Sigmoid colon (tissue), 7 donors: ENCODE results near the gene MAFF. TPM values are rescaled to one million over a fixed set of nuclear protein-coding genes. Genes with fewer than 3 reads are reported as not detected.

Experiments
- DNase-seq: peaks from one replicate; pipeline ENCODE4 v3.0.0-alpha.2; 2019
- H3K27ac ChIP-seq, 4 donors: fragments of 200-600 bp; sonication (generic); one replicate each; pipeline ENCODE4 v1.5.1; 2016 to 2019; ENCODE audit warnings: mild to moderate bottlenecking in 1 of 4
- H3K27me3 ChIP-seq, 3 donors: fragments of 200-600 bp; sonication (generic); one replicate each; pipeline ENCODE4 v1.5.1; 2019; ENCODE audit warnings: mild to moderate bottlenecking in 1 of 3
- H3K36me3 ChIP-seq, 4 donors: fragments of 200-600 bp; sonication (generic); one replicate each; pipeline ENCODE4 v1.5.1; 2016 to 2019
- H3K4me1 ChIP-seq, 4 donors: fragments of 200-600 bp; sonication (generic); one replicate each; pipeline ENCODE4 v1.5.1; 2017 to 2019
- H3K4me3 ChIP-seq, 4 donors: fragments of 200-600 bp; sonication (generic); one replicate each; pipeline ENCODE4 v1.5.1; 2017 to 2019; ENCODE audit warnings: mild to moderate bottlenecking in 2 of 4, moderate library complexity in 1 of 4
- H3K9me3 ChIP-seq, 4 donors: fragments of 200-600 bp in 3 of 4; sonication (generic) in 3 of 4; one replicate each; pipeline versions ENCODE4 v1.5.1 to v1.6.1; 2013 to 2019
- EP300 ChIP-seq, 4 donors: sonication (generic); formaldehyde crosslinking; IDR thresholded peaks; one replicate each; pipeline ENCODE4 v1.6.1; 2017; ENCODE audit warnings: antibody characterized with exemption in 4 of 4
- POLR2A ChIP-seq, 2 donors: fragments of 450-650 bp; IDR thresholded peaks; one replicate each; pipeline ENCODE4 v1.6.1; 2016; ENCODE audit warnings: antibody characterized with exemption in 2 of 2, mild to moderate bottlenecking in 2 of 2, moderate library complexity in 2 of 2
- POLR2AphosphoS5 ChIP-seq, 4 donors: sonication (generic); formaldehyde crosslinking; IDR thresholded peaks; one replicate each; pipeline ENCODE4 v1.6.1; 2017; ENCODE audit warnings: antibody characterized with exemption in 4 of 4
- WGBS, 2 donors: extraction: QIAGEN DNeasy Blood & Tissue Kit; methylation state at CpG; one replicate each; pipeline ENCODE4 v1.1.7; 2013; 5-methylcytosine and 5-hydroxymethylcytosine counted together
- intact Hi-C: fragments of 100-400 bp; cut with DNase I; formaldehyde crosslinking; loops from one replicate; pipeline ENCODE4 v1.15.1; 2023
- polyA plus RNA-seq, 3 donors: library from polyadenylated mRNA; stranded (reverse); fragments of 200-250 nt; gene quantifications; one replicate each; pipeline ENCODE4 v1.2.3, GENCODE V29; 2013
- total RNA-seq, 4 donors: library from RNA; depleted of rRNA; stranded (reverse); fragments of >200 nt; gene quantifications; one replicate each; pipeline ENCODE4 v1.1.0, GENCODE V29; 2016
- TF ChIP-seq, protein P1 (sequence below), 4 experiments: fragments of 450-650 bp in 3 of 4; fragments of 200-600 bp in 1 of 4; IDR thresholded peaks; one replicate each; pipeline ENCODE4 v1.5.1; 2016 to 2019; ENCODE audit warnings: antibody characterized with exemption in 4 of 4, mild to moderate bottlenecking in 3 of 4, moderate library complexity in 2 of 4
- donor health status: healthy with polysubstance abuse.
- donor health status: Bipolar disorder and iron deficiency.
- donor health status: healthy.

Gene MAFF
- total and polyA plus RNA-seq, 7 donors: 15.3 to 104 (median 33.4) TPM

DNA sequence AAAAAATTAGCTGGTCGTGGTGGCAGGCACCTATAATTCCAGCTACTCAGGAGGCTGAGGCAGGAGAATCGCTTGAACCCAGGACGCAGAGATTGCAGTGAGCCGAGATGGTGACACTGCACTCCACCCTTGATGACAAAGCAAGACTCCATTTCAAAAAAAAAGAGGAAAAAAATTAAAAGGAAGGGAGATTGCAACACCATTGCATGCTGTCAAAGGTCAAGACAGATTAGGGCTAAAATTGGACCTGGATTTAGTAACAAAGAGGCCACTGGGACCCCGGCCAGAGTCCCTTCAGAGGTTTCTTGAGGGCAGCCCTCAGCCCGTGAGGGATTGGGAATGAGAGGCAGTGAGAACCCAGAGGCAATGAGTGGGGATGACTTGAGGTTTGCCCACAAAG lies 8.2 kb upstream of the MAFF start:
- Histone ChIP-seq H3K4me3 (no peak overlapping the region), H3K27me3 (no peaks in the 10 kb centered on the region), H3K36me3 (no peaks in the 10 kb centered on the region), H3K9me3 (no peaks in the 10 kb centered on the region), H3K4me1 (peaks cover 0 to 13% (median 3%) of the 10 kb centered on the region in 4 donors), H3K27ac (no peak overlapping the region)
- intact Hi-C loops: no loop called here
- WGBS, 2 donors: 67 to 71% methylated on average over 6 of the region's 6 CpGs
- DNase-seq: no peak
- TF ChIP-seq POLR2AphosphoS5 (IDR thresholded peaks at IDR 0.05) (peak in 1 of 4 donors; percentile 22), POLR2A (IDR thresholded peaks at IDR 0.05) (no peak)
- TF ChIP-seq, protein P1, sequence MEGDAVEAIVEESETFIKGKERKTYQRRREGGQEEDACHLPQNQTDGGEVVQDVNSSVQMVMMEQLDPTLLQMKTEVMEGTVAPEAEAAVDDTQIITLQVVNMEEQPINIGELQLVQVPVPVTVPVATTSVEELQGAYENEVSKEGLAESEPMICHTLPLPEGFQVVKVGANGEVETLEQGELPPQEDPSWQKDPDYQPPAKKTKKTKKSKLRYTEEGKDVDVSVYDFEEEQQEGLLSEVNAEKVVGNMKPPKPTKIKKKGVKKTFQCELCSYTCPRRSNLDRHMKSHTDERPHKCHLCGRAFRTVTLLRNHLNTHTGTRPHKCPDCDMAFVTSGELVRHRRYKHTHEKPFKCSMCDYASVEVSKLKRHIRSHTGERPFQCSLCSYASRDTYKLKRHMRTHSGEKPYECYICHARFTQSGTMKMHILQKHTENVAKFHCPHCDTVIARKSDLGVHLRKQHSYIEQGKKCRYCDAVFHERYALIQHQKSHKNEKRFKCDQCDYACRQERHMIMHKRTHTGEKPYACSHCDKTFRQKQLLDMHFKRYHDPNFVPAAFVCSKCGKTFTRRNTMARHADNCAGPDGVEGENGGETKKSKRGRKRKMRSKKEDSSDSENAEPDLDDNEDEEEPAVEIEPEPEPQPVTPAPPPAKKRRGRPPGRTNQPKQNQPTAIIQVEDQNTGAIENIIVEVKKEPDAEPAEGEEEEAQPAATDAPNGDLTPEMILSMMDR (IDR thresholded peaks at IDR 0.05): no peak

DNA sequence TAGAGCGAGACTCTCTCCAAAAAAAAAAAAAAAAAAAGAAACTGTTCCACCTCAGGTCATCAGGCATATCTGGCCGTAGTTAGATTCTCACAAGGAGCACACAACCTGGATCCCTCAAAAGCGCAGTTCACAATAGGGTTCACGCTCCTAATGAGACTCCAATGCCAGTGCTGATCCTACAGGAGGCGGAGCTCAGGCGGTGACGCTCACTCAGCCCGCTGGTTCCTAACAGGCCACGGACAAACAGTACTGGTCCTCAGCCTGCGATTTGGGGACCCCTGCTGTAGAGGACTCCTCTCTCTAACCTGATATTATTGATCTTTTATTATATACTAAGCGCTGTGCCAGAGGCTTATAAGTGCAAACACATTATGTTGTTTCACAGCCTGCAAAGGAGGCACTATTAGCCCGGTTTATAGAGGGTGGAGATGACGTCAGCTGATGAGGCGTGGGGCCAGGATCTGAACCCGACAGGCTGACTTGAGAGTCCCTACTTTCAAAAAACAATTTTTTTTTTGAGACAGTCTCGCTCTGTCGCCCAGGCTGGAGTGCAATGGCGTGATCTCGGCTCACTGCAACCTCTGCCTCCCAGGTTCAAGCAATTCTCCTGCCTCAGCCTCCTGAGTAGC lies 4.9 kb upstream of the MAFF start:
- 18 to 65% methylated on average over 19 of the region's 19 CpGs for WGBS, 2 donors
- no peak overlapping the region for H3K27ac ChIP-seq
- intact Hi-C loops: no loop called here
- no peak overlapping the region for H3K4me3 ChIP-seq
- DNase-seq: no peak
- TF ChIP-seq POLR2AphosphoS5 (IDR thresholded peaks at IDR 0.05): no peak
- TF ChIP-seq EP300 (IDR thresholded peaks at IDR 0.05): no peak
- H3K9me3 ChIP-seq: no peaks in the 10 kb centered on the region
- H3K27me3 ChIP-seq: no peaks in the 10 kb centered on the region
- H3K36me3 ChIP-seq: no peaks in the 10 kb centered on the region
- peaks cover 0 to 13% (median 6%) of the 10 kb centered on the region in 4 donors for H3K4me1 ChIP-seq

DNA sequence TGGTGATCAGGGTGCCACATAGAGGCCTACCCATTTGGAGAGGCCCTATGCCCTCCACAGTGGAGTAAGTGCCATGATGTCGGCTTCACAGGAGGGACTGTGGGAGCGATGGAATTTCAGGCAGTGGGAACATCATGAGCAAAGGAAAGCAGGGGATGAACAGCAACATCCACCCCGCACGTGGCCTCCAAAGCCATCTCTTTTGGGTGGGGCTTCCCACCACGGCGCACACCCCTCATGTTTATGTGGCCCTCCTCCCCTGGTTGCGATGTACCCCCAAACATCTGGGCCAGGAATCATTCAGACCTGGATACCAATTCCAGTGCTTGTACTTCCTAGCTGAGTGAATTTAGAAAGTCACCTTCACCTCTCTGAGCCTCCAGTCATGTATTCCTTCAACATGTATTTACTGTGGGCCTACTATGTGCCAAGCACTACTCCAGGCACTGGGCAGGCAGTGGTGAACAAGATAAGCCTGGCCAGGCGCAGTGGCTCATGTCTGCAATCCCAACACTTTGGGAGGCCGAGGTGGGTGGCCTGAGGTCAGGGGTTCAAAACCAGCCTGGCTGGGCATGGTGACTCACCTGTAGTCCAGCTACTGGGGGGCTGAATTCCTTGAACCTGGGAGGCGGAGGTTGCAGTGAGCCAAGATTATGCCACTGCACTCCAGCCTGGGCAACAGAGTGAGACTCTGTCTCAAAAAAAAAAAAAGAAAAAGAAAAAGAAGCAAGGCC lies 1.8 kb upstream of the MAFF start:
- H3K27ac ChIP-seq: no peak overlapping the region
- TF ChIP-seq, protein P1 (IDR thresholded peaks at IDR 0.05): no peak
- no peak for TF ChIP-seq EP300 (IDR thresholded peaks at IDR 0.05)
- no peak for TF ChIP-seq POLR2A (IDR thresholded peaks at IDR 0.05)
- TF ChIP-seq POLR2AphosphoS5 (IDR thresholded peaks at IDR 0.05): no peak
- H3K27me3 ChIP-seq: no peaks in the 10 kb centered on the region
- 82 to 88% methylated on average over 10 of the region's 10 CpGs for WGBS, 2 donors
- DNase-seq: no peak
- no peaks in the 10 kb centered on the region for H3K36me3 ChIP-seq
- H3K4me1 ChIP-seq: peaks cover 0 to 30% (median 26%) of the 10 kb centered on the region in 4 donors
- intact Hi-C loops: loop anchor here (2.0 to 5.0 kb wide), 4 partner anchors 17 to 307 kb away; partner anchors contain the start of genes DDX17 and TMEM184B
- no peak overlapping the region for H3K4me3 ChIP-seq
- no peaks in the 10 kb centered on the region for H3K9me3 ChIP-seq

DNA sequence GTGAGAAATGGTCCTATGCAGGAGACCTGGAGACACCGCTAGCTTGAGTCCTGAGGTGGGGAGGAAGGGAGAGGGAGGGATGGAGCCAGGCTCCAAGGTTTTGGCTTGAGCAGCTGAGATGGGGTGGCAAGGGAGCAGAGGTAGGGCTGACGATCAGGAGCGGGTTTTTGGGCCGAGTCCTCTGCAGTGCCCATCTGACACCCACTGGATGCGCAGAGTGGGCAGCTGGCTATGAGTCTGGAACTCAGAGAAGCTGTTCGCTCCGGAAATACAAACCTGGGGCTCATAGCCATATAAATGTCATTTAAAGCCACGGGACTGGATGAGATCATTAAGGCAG lies 453 bp upstream of the MAFF start:
- Histone ChIP-seq H3K4me1 (peaks cover 0 to 41% (median 38%) of the 10 kb centered on the region in 4 donors), H3K4me3 (peak overlapping the region; percentile 17 to 92 (median 86)), H3K27ac (peak overlapping the region; percentile 97 to 100 (median 98)), H3K36me3 (no peaks in the 10 kb centered on the region), H3K27me3 (no peaks in the 10 kb centered on the region), H3K9me3 (no peaks in the 10 kb centered on the region)
- 12 to 29% methylated on average over 8 of the region's 8 CpGs for WGBS, 2 donors
- TF ChIP-seq EP300 (IDR thresholded peaks at IDR 0.05) (no peak), POLR2A (IDR thresholded peaks at IDR 0.05) (no peak), POLR2AphosphoS5 (IDR thresholded peaks at IDR 0.05) (no peak)
- TF ChIP-seq, protein P1 (IDR thresholded peaks at IDR 0.05): no peak
- intact Hi-C loops: loop anchor here (2.0 to 5.0 kb wide), 4 partner anchors 19 to 306 kb away; partner anchors contain the start of genes DDX17 and TMEM184B
- DNase-seq: no peak

DNA sequence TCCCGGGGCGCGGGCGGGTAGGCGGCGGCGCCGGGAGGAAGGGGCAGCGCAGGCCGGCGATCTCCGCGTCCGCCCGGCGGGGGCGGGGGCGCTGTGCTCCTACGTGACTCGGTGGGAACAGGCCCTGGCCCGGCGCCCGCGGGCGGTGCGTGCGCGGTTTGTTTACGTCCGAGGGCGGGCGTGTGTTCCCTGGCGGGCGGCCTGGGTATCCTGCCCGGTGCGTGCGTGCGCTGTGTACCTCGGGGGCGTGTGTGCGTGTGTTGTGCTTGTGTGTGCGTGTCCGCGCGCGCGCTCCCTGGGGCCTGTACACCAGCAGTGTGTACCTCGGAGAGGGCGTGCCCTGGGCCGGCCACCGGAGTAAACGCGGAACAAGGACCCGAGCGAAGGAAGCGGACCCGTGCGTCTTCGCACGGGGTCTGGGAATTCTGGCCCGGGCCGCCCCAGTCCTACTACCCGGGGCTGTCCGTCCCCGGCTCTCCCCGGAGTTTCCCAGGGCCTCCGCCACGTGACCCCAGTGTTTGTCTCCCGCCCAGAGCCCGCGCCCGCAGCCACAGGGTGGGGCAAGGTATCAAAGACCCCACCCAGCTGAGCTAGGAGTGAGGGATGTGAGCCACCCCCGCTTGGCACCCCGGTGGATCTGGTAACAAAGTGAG lies 769 bp downstream of the MAFF start:
- WGBS, 2 donors: 0 to 1% methylated on average over 74 of the region's 74 CpGs
- Histone ChIP-seq H3K27me3 (no peaks in the 10 kb centered on the region), H3K4me1 (peaks cover 0 to 41% (median 36%) of the 10 kb centered on the region in 4 donors), H3K9me3 (no peaks in the 10 kb centered on the region), H3K27ac (peak overlapping the region; percentile 97 to 100 (median 98)), H3K4me3 (peak overlapping the region; percentile 80 to 92 (median 86)), H3K36me3 (no peaks in the 10 kb centered on the region)
- no peak for TF ChIP-seq POLR2A (IDR thresholded peaks at IDR 0.05)
- TF ChIP-seq POLR2AphosphoS5 (IDR thresholded peaks at IDR 0.05): peak; percentile 61 to 91 (median 68)
- TF ChIP-seq, protein P1 (IDR thresholded peaks at IDR 0.05): peak in 1 of 4 experiments; percentile 12
- peak; percentile 77 to 99 (median 94) for TF ChIP-seq EP300 (IDR thresholded peaks at IDR 0.05)
- intact Hi-C loops: loop anchor here (1.0 to 5.0 kb wide), 4 partner anchors 70 to 305 kb away; partner anchors contain the start of genes CSNK1E, DDX17 and TMEM184B
- DNase-seq: peak; percentile 97
